Esophagus (tissue), 2 donors: ENCODE measurements around the gene HIVEP3. TPM values are rescaled to one million over a fixed set of nuclear protein-coding genes. Genes with fewer than 3 reads are reported as not detected.

Source experiments
- H3K27ac ChIP-seq, 2 donors: one replicate each; pipeline ENCODE4 v1.5.1; 2013; ENCODE audit warnings: low read depth in 2 of 2, mild to moderate bottlenecking in 2 of 2, inconsistent platforms in 1 of 2, low read length in 1 of 2, moderate library complexity in 1 of 2
- H3K27me3 ChIP-seq, 2 donors: one replicate each; pipeline ENCODE4 v1.6.1; 2013; ENCODE audit warnings: low read length in 2 of 2, control low read depth in 1 of 2, mild to moderate bottlenecking in 1 of 2; ENCODE audit not compliant: insufficient read depth in 2 of 2, control insufficient read depth in 1 of 2
- H3K36me3 ChIP-seq, 2 donors: one replicate each; pipeline ENCODE4 v1.6.1; 2013; ENCODE audit warnings: low read length in 1 of 2; ENCODE audit not compliant: control insufficient read depth in 2 of 2, insufficient read depth in 2 of 2
- H3K4me1 ChIP-seq, 2 donors: one replicate each; pipeline ENCODE4 v1.6.1; 2013; ENCODE audit warnings: low read length in 1 of 2; ENCODE audit not compliant: control insufficient read depth in 2 of 2, insufficient read depth in 2 of 2
- H3K4me3 ChIP-seq, 2 donors: one replicate each; pipeline ENCODE4 v1.5.1; 2013; ENCODE audit warnings: low read length in 2 of 2, mild to moderate bottlenecking in 2 of 2, low read depth in 1 of 2, moderate library complexity in 1 of 2
- H3K9me3 ChIP-seq, 2 donors: one replicate each; pipeline ENCODE4 v1.6.1; 2013; ENCODE audit warnings: mild to moderate bottlenecking in 2 of 2, low read depth in 1 of 2, low read length in 1 of 2, moderate library complexity in 1 of 2; ENCODE audit not compliant: control insufficient read depth in 2 of 2, insufficient read depth in 1 of 2
- WGBS, 2 donors: extraction: QIAGEN DNeasy Blood & Tissue Kit; methylation state at CpG; one replicate each; pipeline ENCODE4 v1.1.7; 2013; 5-methylcytosine and 5-hydroxymethylcytosine counted together
- polyA plus RNA-seq, 2 donors: library from polyadenylated mRNA; stranded (reverse); fragments of 200-250 nt; gene quantifications; one replicate each; pipeline ENCODE4 v1.2.3, GENCODE V29; 2013
- donor health status: healthy with polysubstance abuse.
- donor health status: Bipolar disorder and iron deficiency.

HIVEP3 gene
- polyA plus RNA-seq, 2 donors = 2.7 to 10.0 TPM

- Histone ChIP-seq H3K4me1 (peaks cover 5 to 40% of the 10 kb centered on the region in 2 donors), H3K36me3 (no peaks in the 10 kb centered on the region), H3K4me3 (no peak overlapping the region), H3K9me3 (no peaks in the 10 kb centered on the region), H3K27me3 (no peaks in the 10 kb centered on the region), H3K27ac (peak overlapping the region; percentile 10 to 53)
- 61 to 64% methylated on average over 5 of the region's 5 CpGs for WGBS, 2 donors
Observed at GRCh38 chr1:41498391-41498790, 420.3 kb downstream of the HIVEP3 start.

GRCh38 chr1:41497461-41498030 is 421.2 kb downstream of the HIVEP3 start:
- Histone ChIP-seq H3K36me3 (no peaks in the 10 kb centered on the region), H3K4me1 (peaks cover 5 to 40% of the 10 kb centered on the region in 2 donors)

DNA sequence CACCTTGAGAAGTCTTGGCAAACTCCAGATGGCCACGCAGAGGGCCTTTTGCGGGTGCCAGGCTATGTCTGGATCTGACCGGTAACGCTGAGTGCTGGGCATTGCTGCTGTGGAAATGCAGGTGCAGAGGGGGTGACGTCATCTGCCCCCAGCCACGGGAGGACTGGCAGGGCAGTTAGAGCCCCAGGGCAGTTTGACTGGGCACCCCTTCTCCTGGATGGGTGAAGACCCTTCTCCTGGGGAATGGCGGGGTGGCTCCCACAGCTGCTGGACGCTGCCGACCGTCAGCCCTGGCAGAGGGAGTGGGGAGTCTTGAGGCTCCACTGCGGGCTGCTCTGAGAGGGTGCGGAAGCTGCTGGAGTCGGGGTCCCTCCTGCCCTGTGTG is 421.7 kb downstream of the HIVEP3 start:
- Histone ChIP-seq H3K27ac (peak overlapping the region; percentile 65 to 73), H3K9me3 (no peaks in the 10 kb centered on the region), H3K4me3 (no peak overlapping the region), H3K4me1 (peaks cover 5 to 39% of the 10 kb centered on the region in 2 donors), H3K36me3 (no peaks in the 10 kb centered on the region), H3K27me3 (no peaks in the 10 kb centered on the region)
- 81 to 86% methylated on average over 13 of the region's 13 CpGs for WGBS, 2 donors

More at GRCh38 chr1:41497461-41498030, 421.2 kb downstream of the HIVEP3 start:
- Histone ChIP-seq H3K9me3 (no peaks in the 10 kb centered on the region), H3K27ac (peak overlapping the region in 1 of 2 donors; percentile 73), H3K4me3 (no peak overlapping the region), H3K27me3 (no peaks in the 10 kb centered on the region)
- WGBS, 2 donors = 92 to 94% methylated on average over 7 of the region's 7 CpGs

GRCh38 chr1:41496080-41497055 is 422.4 kb downstream of the HIVEP3 start:
- no peaks in the 10 kb centered on the region for H3K9me3 ChIP-seq
- no peaks in the 10 kb centered on the region for H3K27me3 ChIP-seq
- H3K4me1 ChIP-seq = peaks cover 5 to 34% of the 10 kb centered on the region in 2 donors
- H3K27ac ChIP-seq = peak overlapping the region; percentile 65 to 76
- 6 to 9% methylated on average over 50 to 74 of the region's 74 CpGs for WGBS, 2 donors
- H3K36me3 ChIP-seq = no peaks in the 10 kb centered on the region
- peak overlapping the region; percentile 23 to 32 for H3K4me3 ChIP-seq

GRCh38 chr1:41495210-41495948 is 423.3 kb downstream of the HIVEP3 start:
- H3K27me3 ChIP-seq = no peaks in the 10 kb centered on the region
- H3K36me3 ChIP-seq = no peaks in the 10 kb centered on the region
- H3K27ac ChIP-seq = peak overlapping the region in 1 of 2 donors; percentile 76
- no peak overlapping the region for H3K4me3 ChIP-seq
- 68 to 73% methylated on average over 19 of the region's 19 CpGs for WGBS, 2 donors
- H3K4me1 ChIP-seq = peaks cover 5 to 25% of the 10 kb centered on the region in 2 donors
- H3K9me3 ChIP-seq = no peaks in the 10 kb centered on the region

- Histone ChIP-seq H3K36me3 (no peaks in the 10 kb centered on the region), H3K9me3 (no peaks in the 10 kb centered on the region), H3K27ac (no peak overlapping the region), H3K4me3 (no peak overlapping the region), H3K4me1 (peaks cover 5 to 21% of the 10 kb centered on the region in 2 donors), H3K27me3 (no peaks in the 10 kb centered on the region)
- WGBS, 2 donors = 83 to 87% methylated on average over 17 of the region's 17 CpGs
Observed at GRCh38 chr1:41494351-41495209, 424.1 kb downstream of the HIVEP3 start.

GRCh38 chr1:41493626-41494350 is 424.9 kb downstream of the HIVEP3 start:
- Histone ChIP-seq H3K4me3 (no peak overlapping the region), H3K9me3 (no peaks in the 10 kb centered on the region), H3K4me1 (peaks cover under 1 to 16% of the 10 kb centered on the region in 2 donors), H3K27me3 (no peaks in the 10 kb centered on the region), H3K27ac (no peak overlapping the region), H3K36me3 (no peaks in the 10 kb centered on the region)
- WGBS, 2 donors = 90 to 93% methylated on average over 9 of the region's 9 CpGs

DNA sequence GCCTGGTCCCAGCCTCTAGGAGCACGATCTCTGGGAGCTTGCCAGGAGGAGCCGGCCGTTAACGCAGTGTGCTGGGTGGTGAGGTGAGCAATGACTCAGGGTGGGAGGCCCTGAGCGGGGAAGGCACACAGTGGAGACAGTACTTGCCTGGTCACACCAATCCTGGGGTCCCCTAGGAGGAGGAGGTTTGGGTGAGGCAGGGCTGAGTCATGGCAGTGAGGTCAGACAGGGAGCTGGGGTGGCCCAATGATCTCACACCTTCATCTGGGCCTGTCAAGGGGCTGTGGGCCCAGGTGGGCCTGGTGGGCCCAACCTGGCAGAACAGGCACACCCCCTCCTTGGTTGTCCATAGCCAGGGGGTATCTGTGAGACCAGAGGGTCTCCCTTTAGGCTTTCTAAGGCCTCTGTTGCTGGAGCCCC is 425.6 kb downstream of the HIVEP3 start:
- WGBS, 2 donors = 68 to 73% methylated on average over 5 of the region's 5 CpGs
- Histone ChIP-seq H3K27me3 (no peaks in the 10 kb centered on the region), H3K36me3 (no peaks in the 10 kb centered on the region), H3K4me3 (no peak overlapping the region), H3K27ac (no peak overlapping the region), H3K4me1 (peaks cover 0 to 13% of the 10 kb centered on the region in 2 donors), H3K9me3 (no peaks in the 10 kb centered on the region)
